B cell (primary cell): ENCODE data around the gene PHRF1. TPM values are rescaled to one million over a fixed set of nuclear protein-coding genes. Genes with fewer than 3 reads are reported as not detected.
"Not testable (repeated sequence)": the region's sequence is repeated elsewhere in the genome, so short reads cannot be mapped to it uniquely, and the experiment has no call there.

Experiments
- ATAC-seq: fragments of 200-7000 bp; cut with Tn5 transposase; one replicate; pipeline ENCODE4 v1.10.0; 2021; ENCODE audit warnings: low read depth, mild to moderate bottlenecking, moderate number of reproducible peaks, moderate library complexity
- CTCF ChIA-PET: fragments of 350-600 bp; sonication (Branson Sonifier 250); formaldehyde crosslinking; loops from one replicate; lab custom pipeline; 2021; ENCODE audit warnings: antibody characterized with exemption, inconsistent platforms; lab: Charles Lee
- POLR2A ChIA-PET: fragments of 350-600 bp; sonication (Branson Sonifier 250); formaldehyde crosslinking; loops from one replicate; lab custom pipeline; 2021; ENCODE audit warnings: antibody characterized with exemption; lab: Charles Lee
- DNase-seq: peaks from one replicate; pipeline ENCODE4 v3.0.0; 2013
- H2AFZ ChIP-seq: 2 replicates; pipeline ENCODE4 v1.6.1; 2012; ENCODE audit warnings: mild to moderate bottlenecking, low read depth, low read length; ENCODE audit not compliant: insufficient read depth, poor library complexity, severe bottlenecking
- H3K27ac ChIP-seq, 2 donors: 1 replicate in 1 of 2; 2 replicates in 1 of 2; pipeline ENCODE4 v1.5.1; 2012 to 2013; ENCODE audit warnings: low read length in 2 of 2, mild to moderate bottlenecking in 2 of 2, moderate library complexity in 1 of 2
- H3K27me3 ChIP-seq, 4 experiments: fragments of 200-600 bp in 1 of 4; sonication (generic) in 1 of 4; replicated peaks in 1 of 4; 1 replicate in 2 of 4; 2 replicates in 2 of 4; pipeline versions ENCODE4 v1.6.1 to v1.7.0; 2013 to 2016; ENCODE audit warnings: low read length in 3 of 4, mild to moderate bottlenecking in 2 of 4, mixed read lengths in 1 of 4, moderate library complexity in 1 of 4; ENCODE audit not compliant: insufficient read depth in 4 of 4, control insufficient read depth in 3 of 4; ENCODE audit errors: control extremely low read depth in 1 of 4
- H3K36me3 ChIP-seq, 2 experiments: replicated peaks in 1 of 2; 1 replicate in 1 of 2; 2 replicates in 1 of 2; pipeline versions ENCODE4 v1.6.1 to v1.7.1; 2013; ENCODE audit warnings: low read length in 1 of 2; ENCODE audit not compliant: insufficient read depth in 2 of 2, control insufficient read depth in 1 of 2; ENCODE audit errors: control extremely low read depth in 1 of 2, extremely low read depth in 1 of 2
- H3K4me1 ChIP-seq, 2 donors: fragments of 200-600 bp in 1 of 2; sonication (generic) in 1 of 2; 1 replicate in 1 of 2; 2 replicates in 1 of 2; pipeline versions ENCODE4 v1.5.1 to v1.6.1; 2013 to 2017; ENCODE audit warnings: low read length in 2 of 2; ENCODE audit not compliant: control insufficient read depth in 2 of 2, insufficient read depth in 2 of 2
- H3K4me2 ChIP-seq: replicated peaks from 2 replicates; pipeline ENCODE3; 2012; ENCODE audit warnings: mild to moderate bottlenecking, low read depth, low read length; ENCODE audit not compliant: poor library complexity, severe bottlenecking
- H3K4me3 ChIP-seq, 5 experiments: fragments of 200-600 bp in 1 of 5; sonication (generic) in 1 of 5; 1 replicate in 3 of 5; 2 replicates in 2 of 5; pipeline versions ENCODE4 v1.5.1 to v1.7.0; 2011 to 2016; ENCODE audit warnings: low read length in 4 of 5, mild to moderate bottlenecking in 4 of 5, low read depth in 2 of 5, control low read depth in 1 of 5, moderate library complexity in 1 of 5; ENCODE audit not compliant: insufficient read depth in 1 of 5; ENCODE audit errors: control extremely low read depth in 1 of 5, extremely low read depth in 1 of 5
- H3K79me2 ChIP-seq: fragments of 200-600 bp; sonication (generic); one replicate; pipeline ENCODE4 v1.6.0; 2016; ENCODE audit warnings: low read length; ENCODE audit not compliant: control insufficient read depth, insufficient read depth
- H3K9ac ChIP-seq: fragments of 200-600 bp; sonication (generic); 2 replicates; pipeline ENCODE4 v1.6.1; 2017; ENCODE audit warnings: mild to moderate bottlenecking, low read length, moderate library complexity
- H3K9me3 ChIP-seq, 3 donors: one replicate each; pipeline versions ENCODE4 v1.6.1 to v1.7.1; 2013; ENCODE audit warnings: low read length in 2 of 3; ENCODE audit not compliant: control insufficient read depth in 2 of 3, insufficient read depth in 1 of 3; ENCODE audit errors: control extremely low read depth in 1 of 3
- H4K20me1 ChIP-seq: 2 replicates; pipeline ENCODE4 v1.6.0; 2012; ENCODE audit warnings: mild to moderate bottlenecking, low read length; ENCODE audit not compliant: insufficient read depth, control insufficient read depth, poor library complexity, severe bottlenecking
- H3K27ac Mint-ChIP-seq: one replicate; pipeline ENCODE4 v1.8.0; 2021; ENCODE audit warnings: mixed read lengths
- H3K27me3 Mint-ChIP-seq: one replicate; pipeline ENCODE4 v1.8.0; 2021; ENCODE audit warnings: mixed read lengths
- H3K4me1 Mint-ChIP-seq: one replicate; pipeline ENCODE4 v1.8.0; 2021; ENCODE audit warnings: mixed read lengths
- H3K4me3 Mint-ChIP-seq: one replicate; pipeline ENCODE4 v1.8.0; 2021; ENCODE audit warnings: mixed read lengths
- H3K9me3 Mint-ChIP-seq: one replicate; pipeline ENCODE4 v1.8.0; 2022; ENCODE audit warnings: mixed read lengths; ENCODE audit not compliant: insufficient read depth
- EZH2 ChIP-seq: IDR thresholded peaks from 2 replicates; pipeline ENCODE4 v1.6.1; 2012; ENCODE audit warnings: borderline replicate concordance, low read depth, mild to moderate bottlenecking, moderate library complexity, low read length; ENCODE audit not compliant: insufficient read depth, poor library complexity, severe bottlenecking
- WGBS: methylation state at CpG from one replicate; pipeline ENCODE4 v1.1.5; 2013; ENCODE audit warnings: missing lambda C conversion rate; ENCODE audit not compliant: insufficient coverage; 5-methylcytosine and 5-hydroxymethylcytosine counted together
- intact Hi-C: fragments of 100-400 bp; cut with micrococcal nuclease; formaldehyde crosslinking; loops from one replicate; pipeline ENCODE4 v1.10.0; 2022
- polyA plus RNA-seq: library from polyadenylated mRNA; depleted of rRNA; stranded (reverse); fragments of >200 nt; gene quantifications from 2 replicates; pipeline ENCODE4 v1.2.3, GENCODE V29; 2012
- total RNA-seq, 2 donors: library from RNA; stranded (reverse); fragments of 120-200 nt in 1 of 2; gene quantifications; 1 replicate in 1 of 2; 2 replicates in 1 of 2; pipeline versions ENCODE4 v1.2.3 to v1.2.4, GENCODE V29; 2013 to 2022
- TF ChIP-seq, protein P1 (sequence below): fragments of 200-600 bp; IDR thresholded peaks from one replicate; pipeline ENCODE4 v1.8.0; 2022; ENCODE audit warnings: antibody characterized with exemption, mild to moderate bottlenecking

Gene PHRF1
- total and polyA plus RNA-seq, 2 donors (not counting 1 experiment from before 2014, with no cell fraction given), result 22.3 to 57.9 TPM

DNA sequence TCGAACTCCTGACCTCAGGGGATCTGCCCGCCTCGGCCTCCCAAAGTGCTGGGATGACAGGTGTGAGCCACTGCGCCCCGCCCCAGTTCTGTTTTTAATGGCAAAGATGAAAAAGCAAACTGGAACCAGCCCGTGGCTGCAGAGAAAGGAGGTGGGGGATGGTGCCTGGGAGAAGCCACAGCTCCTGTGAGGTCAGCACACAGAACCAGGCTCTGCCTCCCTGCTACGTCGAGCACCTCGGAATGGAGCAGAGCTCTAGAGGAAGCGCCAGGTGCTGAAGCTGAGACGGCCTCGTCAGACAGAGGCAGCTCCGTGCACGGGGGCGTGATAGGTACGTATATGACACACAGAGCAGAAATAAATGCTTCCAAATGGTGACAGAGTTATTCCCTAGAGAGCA, 69.3 kb downstream of the PHRF1 start:
- Histone ChIP-seq H3K27ac (no peak overlapping the region), H3K36me3 (peaks cover 0 to 2% of the 10 kb centered on the region in 2 experiments), H3K79me2 (peaks cover 2% of the 10 kb centered on the region), H3K9ac (no peak overlapping the region), H3K4me2 (no peak overlapping the region), H3K4me3 (no peak overlapping the region), H2AFZ (no peak overlapping the region), H4K20me1 (peaks cover 4% of the 10 kb centered on the region), H3K9me3 (no peaks in the 10 kb centered on the region), H3K4me1 (peaks cover 7 to 14% of the 10 kb centered on the region in 2 donors), H3K27me3 (peaks cover 0 to 5% (median 2%) of the 10 kb centered on the region in 4 experiments)
- Mint-ChIP-seq H3K27ac (no peak overlapping the region), H3K4me1 (peaks cover 6% of the 10 kb centered on the region), H3K9me3 (no peaks in the 10 kb centered on the region), H3K27me3 (peaks cover under 1% of the 10 kb centered on the region), H3K4me3 (no peak overlapping the region)
- 85% methylated on average over 16 of the region's 16 CpGs for WGBS
- TF ChIP-seq, protein P1, sequence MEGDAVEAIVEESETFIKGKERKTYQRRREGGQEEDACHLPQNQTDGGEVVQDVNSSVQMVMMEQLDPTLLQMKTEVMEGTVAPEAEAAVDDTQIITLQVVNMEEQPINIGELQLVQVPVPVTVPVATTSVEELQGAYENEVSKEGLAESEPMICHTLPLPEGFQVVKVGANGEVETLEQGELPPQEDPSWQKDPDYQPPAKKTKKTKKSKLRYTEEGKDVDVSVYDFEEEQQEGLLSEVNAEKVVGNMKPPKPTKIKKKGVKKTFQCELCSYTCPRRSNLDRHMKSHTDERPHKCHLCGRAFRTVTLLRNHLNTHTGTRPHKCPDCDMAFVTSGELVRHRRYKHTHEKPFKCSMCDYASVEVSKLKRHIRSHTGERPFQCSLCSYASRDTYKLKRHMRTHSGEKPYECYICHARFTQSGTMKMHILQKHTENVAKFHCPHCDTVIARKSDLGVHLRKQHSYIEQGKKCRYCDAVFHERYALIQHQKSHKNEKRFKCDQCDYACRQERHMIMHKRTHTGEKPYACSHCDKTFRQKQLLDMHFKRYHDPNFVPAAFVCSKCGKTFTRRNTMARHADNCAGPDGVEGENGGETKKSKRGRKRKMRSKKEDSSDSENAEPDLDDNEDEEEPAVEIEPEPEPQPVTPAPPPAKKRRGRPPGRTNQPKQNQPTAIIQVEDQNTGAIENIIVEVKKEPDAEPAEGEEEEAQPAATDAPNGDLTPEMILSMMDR, result no peak
- TF ChIP-seq EZH2, result no peak
- ChIA-PET POLR2A (no interaction called here), CTCF (interaction anchor here (0.7 to 1.0 kb wide), 2 partner anchors 16 to 115 kb away, joined by 3 to 5 read pairs; no protein-coding TSS in a partner anchor)
- ATAC-seq (no peak), DNase-seq (no peak)
- intact Hi-C loops, result no loop called here

DNA sequence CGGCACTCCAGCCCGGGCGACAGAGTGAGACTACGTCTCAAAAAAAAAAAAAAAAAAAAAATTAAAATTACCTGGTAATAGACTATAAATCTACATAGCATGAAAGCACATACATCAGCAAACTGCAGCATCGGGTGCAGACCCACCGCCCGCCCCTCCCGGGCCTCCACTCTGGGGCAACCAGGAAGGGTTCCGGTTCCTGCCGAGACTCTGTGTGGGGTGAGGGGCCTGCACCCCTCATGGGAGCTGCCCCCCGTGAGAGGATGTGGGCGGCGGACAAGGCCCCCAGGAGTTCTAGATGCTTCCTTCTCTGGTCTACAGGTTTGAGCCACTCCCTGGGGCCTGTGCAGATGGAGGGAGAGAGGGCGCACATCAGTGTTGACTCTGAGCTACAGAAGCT, 69.9 kb downstream of the PHRF1 start:
- Histone ChIP-seq H4K20me1 (peaks cover 4% of the 10 kb centered on the region), H3K27ac (no peak overlapping the region), H3K4me1 (peaks cover under 1 to 8% of the 10 kb centered on the region in 2 donors), H3K4me3 (no peak overlapping the region), H3K4me2 (peak overlapping the region; percentile 49), H3K79me2 (peaks cover 2% of the 10 kb centered on the region), H3K9me3 (no peaks in the 10 kb centered on the region), H3K27me3 (no peaks in the 10 kb centered on the region), H3K9ac (no peak overlapping the region), H2AFZ (no peak overlapping the region), H3K36me3 (peaks cover 0 to 9% of the 10 kb centered on the region in 2 experiments)
- ChIA-PET CTCF (interaction anchor here (1.0 to 1.1 kb wide), 2 partner anchors 15 to 82 kb away, joined by 3 to 5 read pairs; no protein-coding TSS in a partner anchor), POLR2A (interaction anchor here (0.5 to 0.6 kb wide), 2 partner anchors 66 to 73 kb away, joined by 3 to 5 read pairs; no protein-coding TSS in a partner anchor)
- Mint-ChIP-seq H3K27ac (no peak overlapping the region), H3K4me3 (no peak overlapping the region), H3K9me3 (no peaks in the 10 kb centered on the region), H3K27me3 (no peaks in the 10 kb centered on the region), H3K4me1 (peaks cover 2% of the 10 kb centered on the region)
- intact Hi-C loops, result no loop called here
- TF ChIP-seq EZH2, result no peak
- TF ChIP-seq, protein P1, result no peak
- ATAC-seq, result no peak
- no peak for DNase-seq
- WGBS, result 16% methylated on average over 9 of the region's 14 CpGs

DNA sequence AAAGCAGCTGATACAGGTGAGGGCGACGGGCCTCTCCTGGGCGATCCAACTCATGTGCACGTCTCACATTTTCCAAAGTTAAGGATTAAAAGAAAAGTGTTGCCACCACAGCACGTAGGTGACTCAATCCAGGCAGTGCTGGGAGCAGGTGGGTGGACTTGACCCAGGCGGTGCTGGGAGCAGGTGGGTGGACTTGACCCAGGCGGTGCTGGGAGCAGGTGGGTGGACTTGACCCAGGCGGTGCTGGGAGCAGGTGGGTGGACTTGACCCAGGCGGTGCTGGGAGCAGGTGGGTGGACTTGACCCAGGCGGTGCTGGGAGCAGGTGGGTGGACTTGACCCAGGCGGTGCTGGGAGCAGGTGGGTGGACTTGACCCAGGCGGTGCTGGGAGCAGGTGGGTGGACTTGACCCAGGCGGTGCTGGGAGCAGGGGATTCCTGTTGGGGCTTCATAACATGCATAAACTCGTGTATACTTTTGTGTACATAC, 71.4 kb downstream of the PHRF1 start:
- H3K9me3 Mint-ChIP-seq, ATAC-seq, CTCF ChIA-PET, H3K9ac ChIP-seq, H3K4me3 ChIP-seq, H3K4me1 ChIP-seq, H3K4me2 ChIP-seq, H3K27ac ChIP-seq, H3K79me2 ChIP-seq, H2AFZ ChIP-seq, DNase-seq, H3K4me1 Mint-ChIP-seq, H3K27me3 ChIP-seq, H3K4me3 Mint-ChIP-seq, H3K27me3 Mint-ChIP-seq, POLR2A ChIA-PET, intact Hi-C loops, H3K9me3 ChIP-seq, H4K20me1 ChIP-seq, H3K27ac Mint-ChIP-seq: not testable (repeated sequence)
- WGBS, result 92% methylated on average over 7 of the region's 14 CpGs
- H3K36me3 ChIP-seq, result peaks cover 0 to 11% of the 10 kb centered on the region in 2 experiments
